Activated CD8-positive, alpha-beta memory T cell treated with anti-CD3 and anti-CD28 coated beads for 48 hours (primary cell): ENCODE data around the gene SEL1L.
"Not testable (repeated sequence)": the region's sequence is repeated elsewhere in the genome, so short reads cannot be mapped to it uniquely, and the experiment has no call there.

Source experiments
- DNase-seq, 3 experiments: peaks; one replicate each; pipeline ENCODE4 v3.0.0-alpha.2; 2020; ENCODE audit warnings: low read depth in 2 of 3, low spot score in 2 of 3

SEL1L gene

DNA sequence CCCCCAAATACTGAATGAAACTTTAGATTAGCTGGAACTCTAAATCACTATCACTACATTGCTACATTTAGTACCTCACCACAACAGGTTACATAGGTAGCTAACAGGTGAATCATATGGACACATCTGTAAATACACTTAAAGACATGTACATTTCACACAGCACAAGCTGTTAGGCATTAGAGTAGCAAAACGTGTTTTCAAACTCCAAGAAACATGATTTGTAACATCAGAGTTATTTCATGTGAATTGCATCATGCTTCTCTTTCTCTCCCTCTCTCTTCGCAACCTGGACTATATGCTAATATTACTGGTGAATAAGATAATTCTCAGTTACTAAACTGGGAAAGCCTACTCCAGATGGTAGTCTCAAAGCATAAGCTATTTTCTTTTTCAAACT lies 4.3 kb downstream of the SEL1L start:
- DNase-seq: no peak

- no peak for DNase-seq
These were observed 8.5 kb downstream of the SEL1L start for GRCh38 chr14:81525129-81525528.

DNA sequence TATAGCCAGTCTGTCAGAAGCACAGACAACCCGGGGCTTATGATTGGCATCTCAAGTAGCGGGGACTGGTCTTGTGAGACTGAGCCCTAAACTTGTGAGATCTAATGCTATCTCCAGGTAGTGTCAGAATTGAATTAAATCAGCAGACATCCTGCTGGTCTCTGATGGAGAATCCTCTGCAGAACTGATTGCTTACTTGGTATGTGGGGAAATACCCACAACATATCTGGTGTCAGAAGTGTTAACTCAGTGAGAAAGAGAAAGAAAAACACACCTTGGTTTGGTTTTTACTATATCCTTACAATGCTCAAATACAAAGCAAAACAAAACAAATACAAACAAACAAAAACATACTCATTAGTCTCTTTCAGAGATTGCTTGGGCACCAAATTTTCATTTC lies 10.0 kb downstream of the SEL1L start:
- no peak for DNase-seq

- no peak for DNase-seq
These were observed 10.6 kb downstream of the SEL1L start for GRCh38 chr14:81523016-81523415.

GRCh38 chr14:81521356-81521755 lies 12.3 kb downstream of the SEL1L start:
- no peak for DNase-seq

DNA sequence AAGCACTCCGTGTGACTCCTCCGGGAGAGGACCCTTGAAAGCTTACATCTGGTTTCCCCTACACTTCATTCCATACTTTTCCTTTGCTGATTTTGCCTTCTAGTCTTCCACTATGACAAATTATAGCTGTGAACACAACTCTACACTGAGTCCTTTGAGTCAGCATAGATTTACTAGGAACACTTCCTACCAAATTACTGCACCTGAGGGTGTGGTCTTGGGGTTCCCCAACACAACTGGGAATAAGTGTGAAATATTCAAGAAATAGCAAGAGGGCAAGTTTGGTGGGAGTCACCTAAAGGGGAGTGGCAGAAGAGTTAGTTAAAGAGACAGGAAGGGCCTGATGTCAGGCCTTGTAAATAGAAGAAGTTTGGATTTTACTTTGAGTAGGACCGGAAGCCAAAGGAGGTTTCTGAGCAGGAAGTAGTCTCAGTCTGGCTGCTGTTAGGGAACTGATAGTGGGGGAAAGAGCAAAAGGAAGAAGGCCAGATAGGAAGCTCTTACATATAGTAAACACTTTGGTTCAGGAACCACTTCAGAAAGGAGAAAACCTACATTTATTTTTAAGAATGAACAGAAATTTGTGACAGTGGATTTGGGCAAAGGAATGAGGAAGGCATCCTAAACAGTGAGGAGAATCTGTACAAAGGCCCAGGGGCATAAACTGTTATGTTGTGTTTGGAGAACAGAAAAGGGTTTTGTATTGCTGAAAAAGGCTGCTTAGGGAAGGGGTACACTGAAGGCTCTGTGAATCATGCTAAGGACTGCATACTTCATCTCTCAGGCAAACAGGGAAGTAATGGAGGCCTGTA lies 14.2 kb downstream of the SEL1L start:
- no peak for DNase-seq

- DNase-seq: no peak
These were observed 15.8 kb downstream of the SEL1L start for GRCh38 chr14:81517798-81518398.

GRCh38 chr14:81516986-81517797 lies 16.5 kb downstream of the SEL1L start:
- DNase-seq: no peak

DNA sequence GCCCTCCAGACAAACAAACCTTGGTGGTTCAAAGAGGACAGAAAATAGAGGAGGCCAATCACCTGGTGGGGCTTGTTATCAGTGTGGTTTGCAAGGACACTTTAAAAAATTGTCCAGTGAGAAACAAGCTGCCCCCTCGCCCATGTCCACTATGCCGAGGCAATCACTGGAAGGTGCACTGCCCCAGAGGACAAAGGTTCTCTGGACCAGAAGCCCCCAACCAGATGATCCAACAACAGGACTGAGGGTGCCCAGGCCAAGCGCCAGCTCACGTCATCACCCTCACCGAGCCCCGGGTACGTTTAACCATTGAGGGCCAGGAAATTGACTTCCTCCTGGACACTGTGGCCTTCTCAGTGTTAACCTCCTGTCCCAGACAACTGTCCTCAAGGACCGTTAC lies 17.7 kb downstream of the SEL1L start:
- DNase-seq: not testable (repeated sequence)

- not testable (repeated sequence) for DNase-seq
These were observed 20.8 kb downstream of the SEL1L start for GRCh38 chr14:81512826-81513225.

DNA sequence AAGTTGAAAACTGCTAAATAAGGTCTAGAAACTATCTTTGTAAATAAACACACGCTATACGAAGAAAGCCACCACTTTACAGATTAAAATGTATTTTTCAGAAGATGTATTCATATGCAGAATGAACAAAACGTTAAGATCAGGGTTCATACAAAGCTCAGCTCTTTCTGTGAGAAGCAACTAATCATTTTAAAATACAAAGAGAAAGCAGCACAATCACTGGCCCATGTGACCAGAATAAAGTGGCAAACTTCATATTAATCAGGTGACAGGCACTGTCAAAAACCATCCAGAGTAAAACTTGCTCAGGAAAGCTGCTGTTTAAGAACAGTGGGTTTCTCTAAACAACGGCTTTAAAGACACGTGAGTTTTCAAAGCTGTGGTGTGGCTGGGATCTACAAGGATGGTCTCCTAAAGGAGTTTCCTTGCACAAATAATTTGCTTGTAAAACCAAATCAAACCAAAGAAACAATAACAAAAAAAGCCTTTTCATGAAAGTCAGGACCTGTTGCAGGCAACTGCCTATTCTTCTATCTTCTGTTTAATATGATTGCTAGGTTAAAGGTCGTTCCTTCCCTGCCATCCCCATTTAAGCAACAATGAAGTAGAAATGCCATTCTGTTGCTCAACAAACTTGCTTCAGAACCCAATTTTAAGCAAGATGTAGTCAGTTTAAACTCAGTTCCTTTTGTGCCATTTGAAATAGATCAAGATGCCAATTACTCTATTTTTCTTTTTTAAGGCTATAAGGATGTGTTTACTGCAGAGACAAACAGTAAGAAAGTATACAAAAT lies 22.3 kb downstream of the SEL1L start:
- DNase-seq: no peak

- DNase-seq: no peak
These were observed 23.7 kb downstream of the SEL1L start for GRCh38 chr14:81509838-81510452.

GRCh38 chr14:81509321-81509720 lies 24.3 kb downstream of the SEL1L start:
- no peak for DNase-seq

GRCh38 chr14:81506487-81506886 lies 27.2 kb downstream of the SEL1L start:
- no peak for DNase-seq

DNA sequence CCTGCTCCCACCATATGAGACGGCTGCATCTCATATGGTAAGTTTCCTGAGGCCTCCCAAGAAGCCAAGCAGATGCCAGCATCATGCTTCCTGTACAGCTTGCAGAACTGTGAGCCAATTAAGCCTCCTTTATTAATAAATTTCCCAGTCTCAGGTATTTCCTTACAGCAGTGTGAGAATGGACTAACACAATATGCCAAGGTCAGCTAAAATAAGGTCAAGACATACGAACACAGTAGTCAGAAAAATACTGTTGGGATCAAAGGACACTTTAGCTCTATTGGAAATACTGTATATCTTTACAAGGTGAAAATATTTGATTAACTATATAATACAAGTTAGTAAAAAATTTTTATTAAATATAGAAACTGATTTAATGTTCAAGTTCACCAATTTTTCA lies 28.8 kb downstream of the SEL1L start:
- DNase-seq: no peak

GRCh38 chr14:81485781-81486180 lies 47.9 kb downstream of the SEL1L start:
- DNase-seq: no peak

GRCh38 chr14:81485372-81485771 lies 48.3 kb downstream of the SEL1L start:
- DNase-seq: no peak

DNA sequence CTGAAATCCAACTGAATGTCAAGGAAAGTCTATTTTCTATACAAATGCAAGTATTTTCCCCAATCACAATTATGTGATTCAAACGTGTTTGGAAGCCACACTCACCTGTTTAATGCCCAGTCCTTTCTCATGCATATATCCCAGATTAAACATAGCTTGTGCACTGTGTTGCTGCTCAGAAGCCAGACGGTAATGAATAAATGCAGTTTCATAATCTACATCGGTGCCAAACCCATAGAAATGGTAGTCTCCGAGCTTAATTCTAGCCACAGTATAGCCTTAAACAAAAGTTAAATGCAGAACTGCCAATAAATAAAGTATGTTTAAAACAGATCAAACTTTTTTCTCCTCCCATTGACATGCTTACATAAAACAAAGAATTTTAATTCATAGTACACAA lies 49.5 kb downstream of the SEL1L start:
- no peak for DNase-seq

- DNase-seq: no peak
These were observed 52.9 kb downstream of the SEL1L start for GRCh38 chr14:81480741-81481140.

GRCh38 chr14:81478446-81478845 lies 55.2 kb downstream of the SEL1L start:
- DNase-seq: no peak

GRCh38 chr14:81476816-81477215 lies 56.8 kb downstream of the SEL1L start:
- no peak for DNase-seq
